Keratinocyte (primary cell): ENCODE measurements around the gene MICU2. TPM values are rescaled to one million over a fixed set of nuclear protein-coding genes. Genes with fewer than 3 reads are reported as not detected.

ENCODE experiments used
- DNase-seq: peaks from one replicate; pipeline ENCODE4 v3.0.0-alpha.2; 2011; ENCODE audit warnings: low read depth, missing footprints, low spot score
- FAIRE-seq: peaks from 2 replicates; lab custom pipeline; 2011; peaks lifted over from hg19 to GRCh38; lab: Jason Lieb, UNC
- H2AFZ ChIP-seq: 2 replicates; pipeline ENCODE4 v1.6.0; 2012; ENCODE audit warnings: low read length, control low read depth, inconsistent platforms; ENCODE audit not compliant: control insufficient read depth
- H3K27ac ChIP-seq: 2 replicates; pipeline ENCODE4 v1.5.1; 2011; ENCODE audit warnings: low read length; ENCODE audit not compliant: control insufficient read depth, insufficient read depth
- H3K27me3 ChIP-seq: 3 replicates; pipeline ENCODE4 v1.6.0; 2011; ENCODE audit warnings: low read length; ENCODE audit not compliant: control insufficient read depth, insufficient read depth; ENCODE audit errors: extremely low read depth
- H3K36me3 ChIP-seq, 2 experiments: 2 replicates in 1 of 2; 3 replicates in 1 of 2; pipeline ENCODE4 v1.5.1; 2011; ENCODE audit warnings: low read length in 2 of 2, mild to moderate bottlenecking in 1 of 2; ENCODE audit not compliant: control insufficient read depth in 2 of 2, insufficient read depth in 2 of 2; ENCODE audit errors: extremely low read depth in 1 of 2
- H3K4me1 ChIP-seq: 3 replicates; pipeline ENCODE4 v1.5.1; 2011; ENCODE audit warnings: low read length; ENCODE audit not compliant: control insufficient read depth, insufficient read depth; ENCODE audit errors: extremely low read depth
- H3K4me2 ChIP-seq: 3 replicates; pipeline ENCODE4 v1.6.0; 2011; ENCODE audit warnings: low read depth, low read length; ENCODE audit not compliant: control insufficient read depth, insufficient read depth; ENCODE audit errors: extremely low read depth
- H3K4me3 ChIP-seq, 3 experiments: fragments of 200-600 bp in 1 of 3; sonication (generic) in 1 of 3; 2 replicates in 2 of 3; 3 replicates in 1 of 3; pipeline ENCODE4 v1.5.1; 2011 to 2016; ENCODE audit warnings: low read length in 3 of 3, mild to moderate bottlenecking in 3 of 3, control low read depth in 2 of 3, inconsistent platforms in 1 of 3, low read depth in 1 of 3, mixed read lengths in 1 of 3, mixed run types in 1 of 3, moderate library complexity in 1 of 3; ENCODE audit not compliant: control insufficient read depth in 2 of 3, insufficient read depth in 2 of 3; ENCODE audit errors: extremely low read depth in 1 of 3
- H3K79me2 ChIP-seq: 2 replicates; pipeline ENCODE4 v1.6.0; 2012; ENCODE audit warnings: low read length; ENCODE audit not compliant: control insufficient read depth, insufficient read depth
- H3K9ac ChIP-seq: 3 replicates; pipeline ENCODE4 v1.6.0; 2011; ENCODE audit warnings: low read length; ENCODE audit not compliant: control insufficient read depth, insufficient read depth; ENCODE audit errors: extremely low read depth
- H3K9me1 ChIP-seq: 3 replicates; pipeline ENCODE4 v1.6.0; 2011; ENCODE audit warnings: low read length; ENCODE audit not compliant: control insufficient read depth, insufficient read depth; ENCODE audit errors: extremely low read depth
- H3K9me3 ChIP-seq: 2 replicates; pipeline ENCODE4 v1.5.1; 2012; ENCODE audit warnings: low read depth, low read length; ENCODE audit not compliant: control insufficient read depth
- H4K20me1 ChIP-seq: 3 replicates; pipeline ENCODE4 v1.6.0; 2011; ENCODE audit warnings: low read length; ENCODE audit not compliant: control insufficient read depth, insufficient read depth; ENCODE audit errors: extremely low read depth
- EZH2 ChIP-seq: IDR thresholded peaks from one replicate; pipeline ENCODE4 v1.6.1; 2012; ENCODE audit warnings: inconsistent platforms, mild to moderate bottlenecking, low read length, moderate library complexity
- dilution Hi-C: fragments of 300-500 bp; cut with MboI; formaldehyde crosslinking; loops from one replicate; pipeline ENCODE4 v1.7.0; 2020; ENCODE audit warnings: low sequenced_read_pairs; ENCODE audit not compliant: extremely low pct_ligation_motif_present
- polyA plus RNA-seq, 5 experiments: library from polyadenylated mRNA; depleted of rRNA in 3 of 5; stranded (reverse) in 3 of 5; stranded (forward) in 1 of 5; unstranded in 1 of 5; fragments of >200 nt; gene quantifications; 1 replicate in 1 of 5; 2 replicates in 3 of 5; 3 replicates in 1 of 5; pipeline versions ENCODE4 v1.2.1 to v1.2.3, GENCODE V29; 2011 to 2012; ENCODE audit warnings: missing spikeins in 2 of 5, low read depth in 1 of 5, low replicate concordance in 1 of 5
- TF ChIP-seq, protein P1 (sequence below), 3 experiments: IDR thresholded peaks in 1 of 3; conservative IDR thresholded peaks in 1 of 3; optimal IDR thresholded peaks in 1 of 3; 2 replicates in 2 of 3; 3 replicates in 1 of 3; pipeline versions ENCODE3 to v1.5.1; 2011; ENCODE audit warnings: low read length in 3 of 3, mild to moderate bottlenecking in 3 of 3, moderate library complexity in 2 of 3, control low read depth in 1 of 3, inconsistent platforms in 1 of 3; ENCODE audit not compliant: insufficient read depth in 2 of 3; ENCODE audit errors: extremely low read depth in 1 of 3

MICU2 gene
- polyA plus RNA-seq, 1 donor (not counting 4 experiments of a cell fraction or from before 2014, with no cell fraction given), result 42.9 TPM

DNA sequence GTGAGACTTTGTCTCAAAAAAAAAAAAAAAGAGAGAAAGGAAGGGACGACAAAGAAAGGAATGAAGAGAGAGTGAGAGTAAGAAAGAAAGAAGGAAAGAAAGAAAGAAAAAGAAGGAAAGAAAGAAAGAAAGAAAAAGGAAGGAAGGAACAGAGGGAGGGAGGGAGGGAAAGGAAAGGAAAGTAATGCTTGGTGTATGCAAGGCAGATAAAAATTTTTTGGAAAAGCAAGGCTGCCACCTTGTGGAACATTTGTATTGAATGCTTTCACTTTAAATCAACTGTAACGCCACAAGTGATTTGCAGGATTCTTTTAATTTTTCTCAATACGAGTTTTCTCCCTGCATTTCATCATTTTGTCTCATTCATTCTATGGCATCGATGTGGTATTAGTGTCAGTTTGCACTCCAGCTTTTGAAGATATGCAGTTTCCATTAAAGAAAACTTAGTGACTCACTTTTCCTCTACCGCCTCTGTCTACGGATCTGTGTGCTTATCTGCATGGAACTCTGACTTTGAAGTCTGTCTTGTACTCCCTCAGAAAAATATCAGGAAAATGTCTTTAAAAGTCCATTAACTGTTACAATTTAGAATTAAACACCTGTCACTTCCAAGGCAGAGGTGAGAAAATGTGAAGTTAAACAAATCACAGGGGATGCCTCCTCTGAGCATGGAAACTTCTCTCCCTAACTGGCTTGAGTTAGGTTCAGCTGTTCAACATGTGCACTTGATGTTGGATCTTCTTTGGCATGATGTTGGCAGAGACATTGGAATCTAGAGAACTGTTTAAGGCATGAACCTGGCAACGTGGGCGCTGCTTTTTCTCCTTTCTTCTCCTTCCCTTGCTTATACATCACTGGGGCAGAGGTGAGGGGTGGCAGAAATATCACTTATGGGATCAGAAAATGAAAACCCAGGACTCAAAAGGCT is 124.8 kb downstream of the MICU2 start:
- dilution Hi-C loops, result no loop called here
- H3K9me3 ChIP-seq, result no peaks in the 10 kb centered on the region
- no peaks in the 10 kb centered on the region for H3K9me1 ChIP-seq
- H3K4me1 ChIP-seq, result peaks cover 5% of the 10 kb centered on the region
- peak overlapping the region; percentile 22 for H3K9ac ChIP-seq
- no peaks in the 10 kb centered on the region for H3K79me2 ChIP-seq
- FAIRE-seq (peak; percentile 68), DNase-seq (no peak)
- H2AFZ ChIP-seq, result peak overlapping the region; percentile 52
- no peak overlapping the region for H3K27ac ChIP-seq
- H3K36me3 ChIP-seq, result no peaks in the 10 kb centered on the region
- no peak for TF ChIP-seq EZH2
- TF ChIP-seq, protein P1, sequence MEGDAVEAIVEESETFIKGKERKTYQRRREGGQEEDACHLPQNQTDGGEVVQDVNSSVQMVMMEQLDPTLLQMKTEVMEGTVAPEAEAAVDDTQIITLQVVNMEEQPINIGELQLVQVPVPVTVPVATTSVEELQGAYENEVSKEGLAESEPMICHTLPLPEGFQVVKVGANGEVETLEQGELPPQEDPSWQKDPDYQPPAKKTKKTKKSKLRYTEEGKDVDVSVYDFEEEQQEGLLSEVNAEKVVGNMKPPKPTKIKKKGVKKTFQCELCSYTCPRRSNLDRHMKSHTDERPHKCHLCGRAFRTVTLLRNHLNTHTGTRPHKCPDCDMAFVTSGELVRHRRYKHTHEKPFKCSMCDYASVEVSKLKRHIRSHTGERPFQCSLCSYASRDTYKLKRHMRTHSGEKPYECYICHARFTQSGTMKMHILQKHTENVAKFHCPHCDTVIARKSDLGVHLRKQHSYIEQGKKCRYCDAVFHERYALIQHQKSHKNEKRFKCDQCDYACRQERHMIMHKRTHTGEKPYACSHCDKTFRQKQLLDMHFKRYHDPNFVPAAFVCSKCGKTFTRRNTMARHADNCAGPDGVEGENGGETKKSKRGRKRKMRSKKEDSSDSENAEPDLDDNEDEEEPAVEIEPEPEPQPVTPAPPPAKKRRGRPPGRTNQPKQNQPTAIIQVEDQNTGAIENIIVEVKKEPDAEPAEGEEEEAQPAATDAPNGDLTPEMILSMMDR (optimal IDR thresholded peaks at IDR 0.05 in 1 of 3, IDR thresholded peaks at IDR 0.05 in 1 of 3, conservative IDR thresholded peaks at IDR 0.05 in 1 of 3; ENCODE audit: extremely low read depth in 1 of 3, insufficient read depth in 2 of 3, low read length in 3 of 3), result peak in 2 of 3 experiments; percentile 36 to 39
- no peaks in the 10 kb centered on the region for H3K27me3 ChIP-seq
- peak overlapping the region; percentile 89 for H3K4me2 ChIP-seq
- no peaks in the 10 kb centered on the region for H4K20me1 ChIP-seq
- peak overlapping the region in 2 of 3 experiments; percentile 55 to 57 for H3K4me3 ChIP-seq

DNA sequence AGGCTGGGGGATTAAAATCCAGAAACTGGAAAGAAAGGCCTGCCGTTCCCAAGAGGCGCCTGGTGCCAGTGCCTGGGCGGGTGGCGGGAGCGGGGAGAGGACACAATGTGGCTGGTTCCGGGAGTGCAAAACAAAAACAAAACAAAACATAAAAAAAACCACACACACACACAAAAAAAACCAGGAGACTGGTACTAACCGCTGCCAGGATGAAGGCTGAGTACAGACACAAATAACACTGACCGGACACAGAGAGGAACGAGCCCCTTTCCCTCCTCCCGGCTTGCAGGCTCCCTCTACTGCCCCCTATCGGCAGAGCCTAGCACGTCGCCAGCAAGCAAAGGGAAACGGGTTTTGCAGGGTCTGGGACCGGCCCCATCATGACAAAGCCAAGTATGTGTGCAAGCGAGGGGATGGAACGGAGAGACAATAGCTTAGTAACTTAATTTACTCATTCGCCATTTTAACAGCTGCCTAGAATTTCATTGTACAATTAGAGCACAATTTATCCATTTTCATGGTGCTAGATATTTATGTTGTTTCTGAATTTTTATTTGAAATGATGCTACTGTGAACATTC is 127.0 kb downstream of the MICU2 start:
- H3K4me2 ChIP-seq, result peak overlapping the region; percentile 77
- peaks cover 5% of the 10 kb centered on the region for H3K4me1 ChIP-seq
- peak overlapping the region; percentile 23 to 51 (median 29) for H3K4me3 ChIP-seq
- DNase-seq (peak; percentile 63), FAIRE-seq (peak; percentile 13)
- TF ChIP-seq EZH2, result no peak
- TF ChIP-seq, protein P1 (optimal IDR thresholded peaks at IDR 0.05 in 1 of 3, IDR thresholded peaks at IDR 0.05 in 1 of 3, conservative IDR thresholded peaks at IDR 0.05 in 1 of 3; ENCODE audit: extremely low read depth in 1 of 3, insufficient read depth in 2 of 3, low read length in 3 of 3), result peak; percentile 91 to 97 (median 97)
- H3K9me1 ChIP-seq, result no peaks in the 10 kb centered on the region
- H3K79me2 ChIP-seq, result no peaks in the 10 kb centered on the region
- peak overlapping the region; percentile 26 for H3K27ac ChIP-seq
- no peaks in the 10 kb centered on the region for H3K36me3 ChIP-seq
- no peaks in the 10 kb centered on the region for H3K9me3 ChIP-seq
- H3K9ac ChIP-seq, result peak overlapping the region; percentile 61
- H2AFZ ChIP-seq, result peak overlapping the region; percentile 68
- no peaks in the 10 kb centered on the region for H4K20me1 ChIP-seq
- no peaks in the 10 kb centered on the region for H3K27me3 ChIP-seq
- dilution Hi-C loops, result no loop called here
